ENCODE measurements around the gene FOXA3. TPM values are rescaled to one million over a fixed set of nuclear protein-coding genes. Genes with fewer than 3 reads are reported as not detected.
A peak's percentile ranks its signal among the peaks of the same experiment; 100 is the strongest.

Gene FOXA3
- total and polyA plus RNA-seq, 2 experiments from 2014 or later: not detected

- Histone ChIP-seq H3K4me1 (ENCODE audit: insufficient read depth) (peaks cover 9% of the 10 kb centered on the region; the same call in 1 of the 2 replicates), H3F3A (ENCODE audit: insufficient read depth) (peaks cover 9% of the 10 kb centered on the region; the same call in 1 of the 2 replicates), H3K36me3 (ENCODE audit: low read depth) (no peaks in the 10 kb centered on the region), H3K9me3 (ENCODE audit: low read depth) (no peaks in the 10 kb centered on the region), H3K9ac (peak overlapping the region; percentile 81), H3K27me3 (replicated peaks; ENCODE audit: insufficient read depth) (no peaks in the 10 kb centered on the region), H4K20me1 (ENCODE audit: insufficient read depth) (no peaks in the 10 kb centered on the region), H3K4me3 (peak overlapping the region; percentile 81), H3K27ac (peak overlapping the region; percentile 28; the same call in 1 of the 2 replicates), H2AFZ (peak overlapping the region; percentile 89), H3K9me2 (ENCODE audit: insufficient read depth) (no peaks in the 10 kb centered on the region), H3K79me2 (ENCODE audit: insufficient read depth) (peaks cover 22% of the 10 kb centered on the region), H3K4me2 (ENCODE audit: unreplicated experiment) (peak overlapping the region; percentile 66)
- in situ Hi-C loops (cut with MboI): no loop called here
- DNase-seq: peak; percentile 98
- TF ChIP-seq EZH2 (IDR thresholded peaks at IDR 0.05; ENCODE audit: insufficient read depth, poor library complexity, severe bottlenecking) (no peak), EZH2phosphoT487 (IDR thresholded peaks at IDR 0.05; ENCODE audit: insufficient read depth, low read depth) (no peak)
- WGBS, 2 experiments (ENCODE audit: low coverage in 1 of 2, low lambda C conversion rate in 2 of 2, missing lambda C conversion rate in 2 of 2): 3% methylated on average over 61 to 63 of the region's 73 CpGs
These were observed 38.8 kb downstream of the FOXA3 start for GRCh38 chr19:45902651-45903625.

GRCh38 chr19:45905011-45905410 is 40.9 kb downstream of the FOXA3 start:
- no peaks in the 10 kb centered on the region for H3K36me3 ChIP-seq (ENCODE audit: low read depth)
- no peak for TF ChIP-seq EZH2 (IDR thresholded peaks at IDR 0.05; ENCODE audit: insufficient read depth, poor library complexity, severe bottlenecking)
- no peak for TF ChIP-seq EZH2phosphoT487 (IDR thresholded peaks at IDR 0.05; ENCODE audit: insufficient read depth, low read depth)
- H3K9me3 ChIP-seq (ENCODE audit: low read depth): no peaks in the 10 kb centered on the region
- H4K20me1 ChIP-seq (ENCODE audit: insufficient read depth): no peaks in the 10 kb centered on the region
- no peak for DNase-seq
- in situ Hi-C loops (cut with MboI): no loop called here
- no peaks in the 10 kb centered on the region for H3K27me3 ChIP-seq (replicated peaks; ENCODE audit: insufficient read depth)
- H3K9ac ChIP-seq: no peak overlapping the region
- H3K4me2 ChIP-seq (ENCODE audit: unreplicated experiment): no peak overlapping the region
- H3K4me1 ChIP-seq (ENCODE audit: insufficient read depth): peaks cover 9% of the 10 kb centered on the region; the same call in 1 of the 2 replicates
- no peak overlapping the region for H3K27ac ChIP-seq
- 68 to 70% methylated on average over 10 of the region's 10 CpGs for WGBS, 2 experiments (ENCODE audit: low coverage in 1 of 2, low lambda C conversion rate in 2 of 2, missing lambda C conversion rate in 2 of 2)
- H3K9me2 ChIP-seq (ENCODE audit: insufficient read depth): no peaks in the 10 kb centered on the region
- H2AFZ ChIP-seq: no peak overlapping the region
- no peak overlapping the region for H3K4me3 ChIP-seq
- H3K79me2 ChIP-seq (ENCODE audit: insufficient read depth): peaks cover 21% of the 10 kb centered on the region
- peaks cover 9% of the 10 kb centered on the region; the same call in 1 of the 2 replicates for H3F3A ChIP-seq (ENCODE audit: insufficient read depth)

GRCh38 chr19:45906221-45906620 is 42.1 kb downstream of the FOXA3 start:
- Histone ChIP-seq H2AFZ (peak overlapping the region; percentile 63; the same call in 1 of the 2 replicates), H3K4me2 (ENCODE audit: unreplicated experiment) (no peak overlapping the region), H3K4me1 (ENCODE audit: insufficient read depth) (0 out of 2 replicates have a peak, but pooled peaks cover 4% of the 10 kb centered on the region), H4K20me1 (ENCODE audit: insufficient read depth) (no peaks in the 10 kb centered on the region), H3K27ac (no peak overlapping the region), H3K9me3 (ENCODE audit: low read depth) (no peaks in the 10 kb centered on the region), H3K79me2 (ENCODE audit: insufficient read depth) (peaks cover 8% of the 10 kb centered on the region), H3K36me3 (ENCODE audit: low read depth) (no peaks in the 10 kb centered on the region), H3F3A (ENCODE audit: insufficient read depth) (peaks cover 9% of the 10 kb centered on the region; the same call in 1 of the 2 replicates), H3K27me3 (replicated peaks; ENCODE audit: insufficient read depth) (0 out of 2 replicates have a peak, but pooled peaks cover 6% of the 10 kb centered on the region), H3K4me3 (no peak overlapping the region), H3K9ac (no peak overlapping the region), H3K9me2 (ENCODE audit: insufficient read depth) (no peaks in the 10 kb centered on the region)
- in situ Hi-C loops (cut with MboI): no loop called here
- TF ChIP-seq EZH2phosphoT487 (IDR thresholded peaks at IDR 0.05; ENCODE audit: insufficient read depth, low read depth): no peak
- no peak for TF ChIP-seq EZH2 (IDR thresholded peaks at IDR 0.05; ENCODE audit: insufficient read depth, poor library complexity, severe bottlenecking)
- 36 to 53% methylated on average over 3 of the region's 3 CpGs for WGBS, 2 experiments (ENCODE audit: low coverage in 1 of 2, low lambda C conversion rate in 2 of 2, missing lambda C conversion rate in 2 of 2)
- peak; percentile 74 for DNase-seq

GRCh38 chr19:45908956-45909355 is 44.8 kb downstream of the FOXA3 start:
- H3K27me3 ChIP-seq (replicated peaks; ENCODE audit: insufficient read depth): 0 out of 2 replicates have a peak, but pooled peaks cover 7% of the 10 kb centered on the region
- H3K9me2 ChIP-seq (ENCODE audit: insufficient read depth): no peaks in the 10 kb centered on the region
- TF ChIP-seq EZH2 (IDR thresholded peaks at IDR 0.05; ENCODE audit: insufficient read depth, poor library complexity, severe bottlenecking) (no peak), EZH2phosphoT487 (IDR thresholded peaks at IDR 0.05; ENCODE audit: insufficient read depth, low read depth) (no peak)
- no peaks in the 10 kb centered on the region for H3K9me3 ChIP-seq (ENCODE audit: low read depth)
- H3K36me3 ChIP-seq (ENCODE audit: low read depth): no peaks in the 10 kb centered on the region
- no peak overlapping the region for H3K9ac ChIP-seq
- H3K4me2 ChIP-seq (ENCODE audit: unreplicated experiment): no peak overlapping the region
- no peak overlapping the region for H2AFZ ChIP-seq
- no peak overlapping the region for H3K27ac ChIP-seq
- WGBS, 2 experiments (ENCODE audit: low coverage in 1 of 2, low lambda C conversion rate in 2 of 2, missing lambda C conversion rate in 2 of 2): 58 to 61% methylated on average over 5 of the region's 5 CpGs
- no peak overlapping the region for H3K4me3 ChIP-seq
- peak; percentile 64 for DNase-seq
- no peaks in the 10 kb centered on the region for H4K20me1 ChIP-seq (ENCODE audit: insufficient read depth)
- H3K4me1 ChIP-seq (ENCODE audit: insufficient read depth): 0 out of 2 replicates have a peak, but pooled peaks cover 4% of the 10 kb centered on the region
- no peaks in the 10 kb centered on the region for H3K79me2 ChIP-seq (ENCODE audit: insufficient read depth)
- H3F3A ChIP-seq (ENCODE audit: insufficient read depth): peaks cover 9% of the 10 kb centered on the region; the same call in 1 of the 2 replicates
- in situ Hi-C loops (cut with MboI): no loop called here
